ENCODE measurements around the gene UGT1A3.
"Not testable (repeated sequence)": the region's sequence is repeated elsewhere in the genome, so short reads cannot be mapped to it uniquely, and the experiment has no call there.

UGT1A3 gene

DNA sequence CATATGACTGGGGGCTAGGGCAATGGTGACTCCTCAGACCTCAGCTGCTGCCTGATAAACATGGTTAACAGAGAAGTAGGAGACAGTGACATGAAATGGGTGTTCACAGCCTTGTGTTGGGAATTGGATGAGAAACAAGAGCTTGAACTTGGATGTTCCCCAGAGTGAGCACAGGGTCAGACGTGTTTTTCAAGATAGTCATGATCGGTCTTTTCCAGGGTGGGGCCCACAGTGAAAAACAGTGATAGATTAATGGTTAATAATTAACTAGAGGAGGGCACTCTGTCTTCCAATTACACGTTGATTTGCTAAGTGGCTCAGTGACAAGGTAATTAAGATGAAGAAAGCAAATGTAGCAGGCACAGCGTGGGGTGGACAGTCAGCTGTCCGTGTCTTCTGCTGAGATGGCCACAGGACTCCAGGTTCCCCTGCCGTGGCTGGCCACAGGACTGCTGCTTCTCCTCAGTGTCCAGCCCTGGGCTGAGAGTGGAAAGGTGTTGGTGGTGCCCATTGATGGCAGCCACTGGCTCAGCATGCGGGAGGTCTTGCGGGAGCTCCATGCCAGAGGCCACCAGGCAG lies at the start of gene UGT1A3:
Gene UGT1A3 (plus strand): TSS at position 320 of the 579 bp plus-strand sequence. CDS start 85 bp downstream, at position 405.
- in situ Hi-C loops (cut with MboI; ENCODE audit: low sequenced_read_pairs), result no loop called here

GRCh38 chr2:233679196-233679595 lies 49.6 kb upstream of the UGT1A3 start:
- in situ Hi-C loops (cut with MboI; ENCODE audit: low sequenced_read_pairs), result no loop called here

GRCh38 chr2:233680361-233681045 lies 48.3 kb upstream of the UGT1A3 start:
- in situ Hi-C loops (cut with MboI; ENCODE audit: low sequenced_read_pairs), result no loop called here

GRCh38 chr2:233681521-233682099 lies 47.2 kb upstream of the UGT1A3 start, which contains the start of gene UGT1A7:
Gene UGT1A7 (plus strand): TSS chr2:233681901. CDS start chr2:233681938, 37 bp downstream.
- in situ Hi-C loops (cut with MboI; ENCODE audit: low sequenced_read_pairs), result no loop called here

DNA sequence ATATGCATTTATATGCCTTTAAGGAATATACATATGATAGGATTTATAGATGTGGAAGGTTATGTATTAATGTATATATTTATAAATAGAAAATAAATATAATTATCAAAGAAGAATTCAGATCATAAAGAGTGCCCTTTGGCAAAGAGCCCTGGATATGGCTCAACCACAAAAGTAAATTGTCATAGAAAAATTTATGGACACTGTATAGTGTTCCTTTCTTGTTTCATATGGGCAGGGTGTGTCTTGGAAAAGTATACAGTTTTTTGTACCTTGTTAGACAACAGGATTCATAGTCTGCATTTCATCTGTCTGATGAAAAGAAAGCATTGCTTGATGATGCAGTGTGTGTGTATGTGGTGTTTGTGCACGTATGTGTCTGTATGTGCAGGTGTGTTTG lies 44.2 kb upstream of the UGT1A3 start:
- in situ Hi-C loops (cut with MboI; ENCODE audit: low sequenced_read_pairs), result no loop called here

GRCh38 chr2:233686928-233687327 lies 41.9 kb upstream of the UGT1A3 start:
- in situ Hi-C loops (cut with MboI; ENCODE audit: low sequenced_read_pairs), result no loop called here

DNA sequence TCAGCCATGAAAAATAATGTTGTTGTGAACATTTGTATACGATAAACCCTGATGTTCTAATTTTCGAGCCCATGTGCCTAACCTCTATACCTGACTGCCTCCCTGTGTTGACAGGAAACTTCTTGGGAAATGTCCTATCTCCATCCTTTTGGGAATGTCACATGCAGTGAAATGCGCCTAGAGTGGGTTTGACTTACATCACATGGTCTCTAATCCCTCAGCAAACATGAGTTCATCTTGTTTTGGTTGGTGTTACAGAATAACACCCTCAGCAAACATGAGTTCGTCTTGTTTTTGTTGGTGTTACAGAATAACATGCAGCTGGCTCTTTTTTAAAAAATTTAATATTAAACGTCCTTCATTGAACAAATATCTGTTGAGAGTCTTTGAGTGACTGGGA lies 40.5 kb upstream of the UGT1A3 start:
- in situ Hi-C loops (cut with MboI; ENCODE audit: low sequenced_read_pairs), result no loop called here

DNA sequence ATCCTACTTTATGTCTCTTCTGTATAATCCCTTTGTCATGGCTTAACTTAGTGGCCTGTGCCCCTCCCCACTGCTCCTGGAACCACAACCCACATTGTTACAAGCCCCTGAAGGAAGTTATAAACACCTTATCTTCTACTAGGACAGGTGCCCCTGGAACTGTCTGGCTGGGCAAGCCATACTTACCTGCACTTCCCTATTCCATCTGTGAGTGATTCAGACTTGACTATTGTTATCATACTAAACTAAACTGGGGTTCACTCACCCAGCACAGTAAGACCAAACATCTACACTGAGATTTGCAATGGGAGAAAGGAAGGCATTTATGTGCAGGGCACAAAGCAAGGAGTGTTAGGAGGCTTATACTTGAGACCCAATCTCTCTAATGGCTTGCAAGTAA lies 39.8 kb upstream of the UGT1A3 start:
- in situ Hi-C loops (cut with MboI; ENCODE audit: low sequenced_read_pairs), result no loop called here

DNA sequence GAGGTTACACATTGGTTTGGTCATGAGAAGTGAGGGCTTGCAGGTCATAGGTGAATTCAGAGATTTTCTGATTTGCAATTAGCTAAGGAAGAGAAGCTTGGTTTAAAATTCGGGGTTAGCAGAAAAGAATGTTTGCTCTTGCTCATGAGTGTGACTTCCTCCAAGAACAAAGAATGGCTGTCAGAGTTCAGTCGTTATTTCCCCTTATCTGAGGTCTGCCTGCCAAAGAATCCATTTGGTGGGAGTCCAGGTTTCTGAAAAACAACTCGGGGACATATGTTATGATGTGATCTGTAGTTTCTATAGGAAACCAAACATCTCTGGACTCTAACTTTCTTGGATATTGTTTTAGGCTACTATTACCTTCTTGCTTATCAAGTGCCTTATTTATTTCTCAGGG lies 39.3 kb upstream of the UGT1A3 start:
- in situ Hi-C loops (cut with MboI; ENCODE audit: low sequenced_read_pairs), result no loop called here

DNA sequence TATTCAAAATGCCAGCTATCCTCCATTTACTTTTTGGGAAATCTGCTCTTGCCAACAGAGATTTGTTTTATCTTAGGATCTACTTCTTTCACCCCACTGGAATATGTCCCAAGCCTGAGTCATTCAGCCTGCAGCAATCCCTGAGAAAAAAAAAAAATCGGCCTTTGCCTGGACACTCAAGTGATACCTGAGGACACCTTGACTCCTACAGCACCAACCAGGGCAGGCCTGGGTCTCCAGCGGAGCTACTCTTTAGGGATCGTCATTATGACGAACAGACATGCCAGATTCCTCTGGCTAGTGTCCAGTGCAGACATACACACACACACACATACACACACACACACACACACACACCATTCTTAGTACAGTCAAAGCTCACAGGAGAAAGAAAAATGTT lies 38.4 kb upstream of the UGT1A3 start:
- in situ Hi-C loops (cut with MboI; ENCODE audit: low sequenced_read_pairs), result no loop called here

DNA sequence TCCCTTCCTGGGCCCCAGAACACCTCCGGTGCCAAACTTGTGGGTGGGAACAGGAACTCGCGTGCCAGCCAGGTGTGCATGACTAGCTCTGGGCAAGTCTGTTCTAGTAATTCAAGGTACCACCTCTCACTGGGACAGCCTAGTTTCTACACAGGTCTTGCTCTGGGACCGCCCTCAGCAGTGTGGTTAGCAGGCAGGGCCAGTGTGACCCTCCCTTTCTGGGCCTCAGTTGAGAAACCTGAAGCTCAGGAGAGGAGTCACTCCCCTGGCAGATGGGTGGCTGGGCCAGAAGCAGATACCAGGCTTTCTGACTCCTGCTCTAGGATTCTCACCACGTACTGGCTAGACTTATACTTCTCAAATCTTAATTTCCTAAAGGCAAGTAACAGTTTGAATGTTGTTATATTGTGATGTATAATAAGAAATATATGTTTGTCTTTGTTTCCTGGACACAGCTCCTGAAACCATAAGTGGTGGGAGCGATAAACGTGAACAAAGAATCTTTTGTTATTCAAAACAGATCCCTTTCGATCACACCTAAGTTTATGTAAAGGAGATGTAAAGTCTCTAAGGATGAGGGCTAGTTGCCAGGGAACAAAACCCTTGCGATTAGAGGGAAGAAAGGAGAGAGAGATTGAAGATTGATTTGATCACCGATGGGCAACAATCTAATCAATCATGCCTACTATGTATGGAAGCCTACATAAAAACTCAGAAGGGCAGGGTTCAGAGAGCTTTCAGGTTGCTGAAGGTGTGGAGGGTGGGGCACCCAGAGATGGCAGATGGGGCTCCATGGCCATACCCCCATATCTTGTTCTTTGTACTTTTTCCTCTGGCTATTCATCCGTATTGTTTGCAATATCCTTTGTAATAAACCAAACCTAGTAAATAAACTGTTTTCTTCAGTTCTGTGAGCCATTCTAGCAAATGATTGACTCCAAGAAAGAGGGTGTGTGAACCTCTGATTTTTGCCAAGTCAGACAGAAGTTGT lies 37.1 kb upstream of the UGT1A3 start:
- in situ Hi-C loops (cut with MboI; ENCODE audit: low sequenced_read_pairs), result no loop called here

- in situ Hi-C loops (cut with MboI; ENCODE audit: low sequenced_read_pairs), result no loop called here
Measured at GRCh38 chr2:233692648-233693047, 36.2 kb upstream of the UGT1A3 start, which contains the start of gene UGT1A6. Gene UGT1A6 (plus strand): TSS chr2:233692890. CDS start chr2:233693005, 115 bp downstream.

- in situ Hi-C loops (cut with MboI; ENCODE audit: low sequenced_read_pairs), result no loop called here
Measured at GRCh38 chr2:233693963-233694362, 34.9 kb upstream of the UGT1A3 start.

- in situ Hi-C loops (cut with MboI; ENCODE audit: low sequenced_read_pairs), result no loop called here
Measured at GRCh38 chr2:233698740-233699139, 30.1 kb upstream of the UGT1A3 start.

DNA sequence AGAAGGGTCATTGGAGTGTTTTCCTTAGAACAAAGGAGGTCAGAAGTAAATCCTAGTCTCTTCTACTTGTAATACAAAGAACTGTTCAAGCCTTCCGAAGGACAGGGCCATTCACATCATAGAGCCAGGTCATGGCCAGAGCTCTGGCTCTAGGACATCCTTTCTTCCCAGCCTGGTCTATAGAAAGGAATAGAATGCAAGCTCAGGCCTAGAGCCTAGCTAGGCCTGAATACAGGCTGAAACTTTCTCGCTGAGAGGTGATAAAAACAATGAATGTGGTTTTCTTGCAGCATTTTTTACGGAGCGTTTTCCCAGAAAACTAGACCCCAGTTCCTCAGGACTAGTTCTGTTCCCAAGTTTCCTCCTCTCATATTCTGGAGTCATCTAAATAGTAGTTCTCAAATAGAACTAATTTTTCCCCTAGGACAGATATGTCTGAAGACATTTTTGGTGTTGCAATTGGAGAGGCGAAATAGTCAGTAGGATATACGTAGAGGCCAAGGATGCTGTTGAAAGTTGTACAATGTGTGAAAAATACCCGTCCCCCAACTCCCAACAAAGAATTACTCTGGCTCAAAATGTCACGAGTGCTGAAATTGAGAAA lies 29.3 kb upstream of the UGT1A3 start:
- in situ Hi-C loops (cut with MboI; ENCODE audit: low sequenced_read_pairs), result no loop called here

DNA sequence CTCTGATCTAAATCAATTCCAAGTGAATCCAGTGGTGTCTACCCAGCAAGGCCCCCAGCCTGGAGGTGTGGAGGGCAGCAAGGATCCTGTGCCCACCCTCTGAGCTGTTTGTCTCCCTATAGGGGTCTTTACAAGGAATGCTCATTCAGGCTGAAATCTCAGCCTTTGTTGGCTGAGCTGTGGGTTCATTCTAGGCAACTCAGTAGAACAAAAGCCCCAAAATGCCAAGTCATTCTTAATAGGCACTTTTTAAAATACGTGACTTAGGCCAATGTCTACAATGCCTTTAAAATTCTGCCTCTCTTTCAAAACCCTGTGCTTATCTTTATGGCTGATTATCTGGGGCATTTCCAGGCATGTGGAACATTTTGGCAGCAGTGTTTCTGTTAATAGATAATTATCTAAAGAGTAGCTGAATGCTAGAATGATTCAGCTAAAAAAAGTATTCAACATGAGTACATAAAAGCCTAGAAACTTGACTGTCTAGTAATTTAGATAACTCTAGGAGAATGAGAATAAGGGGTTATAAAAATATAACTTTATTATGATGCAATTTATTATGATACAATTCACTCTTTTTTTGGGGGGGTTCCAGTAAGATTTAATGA lies 28.7 kb upstream of the UGT1A3 start:
- in situ Hi-C loops (cut with MboI; ENCODE audit: low sequenced_read_pairs), result no loop called here

GRCh38 chr2:233700842-233701241 lies 28.0 kb upstream of the UGT1A3 start:
- in situ Hi-C loops (cut with MboI; ENCODE audit: low sequenced_read_pairs), result not testable (repeated sequence)

- in situ Hi-C loops (cut with MboI; ENCODE audit: low sequenced_read_pairs), result no loop called here
Measured at GRCh38 chr2:233702238-233702637, 26.6 kb upstream of the UGT1A3 start.

- in situ Hi-C loops (cut with MboI; ENCODE audit: low sequenced_read_pairs), result no loop called here
Measured at GRCh38 chr2:233705911-233706506, 22.8 kb upstream of the UGT1A3 start.

- in situ Hi-C loops (cut with MboI; ENCODE audit: low sequenced_read_pairs), result no loop called here
Measured at GRCh38 chr2:233706720-233707119, 22.1 kb upstream of the UGT1A3 start.

Data from HL-60/S4 treated with phorbol 12-myristate 13-acetate at 8.2 ng/mL for 4 days and 3 days (cell line).